ENCODE data around the gene CYBA. TPM values are rescaled to one million over a fixed set of nuclear protein-coding genes. Genes with fewer than 3 reads are reported as not detected.

CYBA gene
- total RNA-seq, 2 donors from 2014 or later = 188 to 220 TPM

- TF ChIP-seq CTCF (conservative IDR thresholded peaks at IDR 0.05) = no peak
- Mint-ChIP-seq H3K27ac (no peak overlapping the region), H3K4me3 (no peak overlapping the region), H3K9me3 (no peaks in the 10 kb centered on the region), H3K4me1 (no peaks in the 10 kb centered on the region), H3K36me3 (ENCODE audit: low read depth) (peaks cover 65% of the 10 kb centered on the region), H3K27me3 (ENCODE audit: insufficient read depth) (no peaks in the 10 kb centered on the region)
- Histone ChIP-seq H3K9ac (ENCODE audit: extremely low read depth, low read length, poor library complexity, severe bottlenecking) (no peak overlapping the region), H3K27me3 (ENCODE audit: control insufficient read depth, insufficient read depth, low read length, poor library complexity, severe bottlenecking) (no peaks in the 10 kb centered on the region), H3K4me1 (ENCODE audit: control insufficient read depth, insufficient read depth, low read length) (no peaks in the 10 kb centered on the region), H3K27ac (ENCODE audit: low read depth, low read length) (no peak overlapping the region), H3K4me3 (ENCODE audit: low read length) (no peak overlapping the region), H3K9me3 (ENCODE audit: control insufficient read depth, low read length) (no peaks in the 10 kb centered on the region), H3K36me3 (ENCODE audit: control insufficient read depth, insufficient read depth, low read length) (peaks cover 78% of the 10 kb centered on the region)
- no peak for DNase-seq
- 93 to 95% methylated on average over 17 to 25 of the region's 25 CpGs for WGBS, 2 experiments (ENCODE audit: insufficient coverage in 1 of 2, insufficient read length in 1 of 2)
Observed at GRCh38 chr16:88599825-88600538, 50.9 kb downstream of the CYBA start.

- no peaks in the 10 kb centered on the region for H3K4me1 Mint-ChIP-seq
- H3K4me3 ChIP-seq (ENCODE audit: low read length) = no peak overlapping the region
- H3K4me3 Mint-ChIP-seq = no peak overlapping the region
- no peak overlapping the region for H3K9ac ChIP-seq (ENCODE audit: extremely low read depth, low read length, poor library complexity, severe bottlenecking)
- no peaks in the 10 kb centered on the region for H3K4me1 ChIP-seq (ENCODE audit: control insufficient read depth, insufficient read depth, low read length)
- peaks cover 76% of the 10 kb centered on the region for H3K36me3 ChIP-seq (ENCODE audit: control insufficient read depth, insufficient read depth, low read length)
- no peaks in the 10 kb centered on the region for H3K27me3 Mint-ChIP-seq (ENCODE audit: insufficient read depth)
- H3K27ac Mint-ChIP-seq = no peak overlapping the region
- peaks cover 68% of the 10 kb centered on the region for H3K36me3 Mint-ChIP-seq (ENCODE audit: low read depth)
- DNase-seq = no peak
- no peaks in the 10 kb centered on the region for H3K9me3 ChIP-seq (ENCODE audit: control insufficient read depth, low read length)
- H3K27ac ChIP-seq (ENCODE audit: low read depth, low read length) = no peak overlapping the region
- no peaks in the 10 kb centered on the region for H3K9me3 Mint-ChIP-seq
- TF ChIP-seq CTCF (conservative IDR thresholded peaks at IDR 0.05) = no peak
- H3K27me3 ChIP-seq (ENCODE audit: control insufficient read depth, insufficient read depth, low read length, poor library complexity, severe bottlenecking) = no peaks in the 10 kb centered on the region
- 95 to 97% methylated on average over 7 to 14 of the region's 14 CpGs for WGBS, 2 experiments (ENCODE audit: insufficient coverage in 1 of 2, insufficient read length in 1 of 2)
Observed at GRCh38 chr16:88599092-88599733, 51.6 kb downstream of the CYBA start.

GRCh38 chr16:88597856-88598491 lies 52.9 kb downstream of the CYBA start:
- Histone ChIP-seq H3K4me1 (ENCODE audit: control insufficient read depth, insufficient read depth, low read length) (no peaks in the 10 kb centered on the region), H3K27ac (ENCODE audit: low read depth, low read length) (no peak overlapping the region), H3K36me3 (ENCODE audit: control insufficient read depth, insufficient read depth, low read length) (peaks cover 82% of the 10 kb centered on the region), H3K4me3 (ENCODE audit: low read length) (no peak overlapping the region), H3K9me3 (ENCODE audit: control insufficient read depth, low read length) (no peaks in the 10 kb centered on the region), H3K27me3 (ENCODE audit: control insufficient read depth, insufficient read depth, low read length, poor library complexity, severe bottlenecking) (no peaks in the 10 kb centered on the region), H3K9ac (ENCODE audit: extremely low read depth, low read length, poor library complexity, severe bottlenecking) (no peak overlapping the region)
- no peak for TF ChIP-seq CTCF (conservative IDR thresholded peaks at IDR 0.05)
- Mint-ChIP-seq H3K4me3 (no peak overlapping the region), H3K27me3 (ENCODE audit: insufficient read depth) (no peaks in the 10 kb centered on the region), H3K36me3 (ENCODE audit: low read depth) (peaks cover 71% of the 10 kb centered on the region), H3K27ac (no peak overlapping the region), H3K9me3 (no peaks in the 10 kb centered on the region), H3K4me1 (no peaks in the 10 kb centered on the region)
- DNase-seq = no peak
- 91 to 92% methylated on average over 17 to 21 of the region's 21 CpGs for WGBS, 2 experiments (ENCODE audit: insufficient coverage in 1 of 2, insufficient read length in 1 of 2)
